ENCODE data around the gene FBLN2.

FBLN2 gene

GRCh38 chr3:13624021-13624420 is 75.1 kb downstream of the FBLN2 start:
- no peak for DNase-seq (ENCODE audit: low read depth in 2 of 2)

GRCh38 chr3:13624671-13625125 is 75.8 kb downstream of the FBLN2 start:
- no peak for DNase-seq (ENCODE audit: low read depth in 2 of 2)

- DNase-seq (ENCODE audit: low read depth in 2 of 2): no peak
Measured at GRCh38 chr3:13626396-13626795, 77.5 kb downstream of the FBLN2 start.

GRCh38 chr3:13626915-13627460 is 78.1 kb downstream of the FBLN2 start:
- DNase-seq (ENCODE audit: low read depth in 2 of 2): no peak

GRCh38 chr3:13627681-13628080 is 78.8 kb downstream of the FBLN2 start:
- no peak for DNase-seq (ENCODE audit: low read depth in 2 of 2)

- no peak for DNase-seq (ENCODE audit: low read depth in 2 of 2)
Measured at GRCh38 chr3:13628432-13628831, 79.5 kb downstream of the FBLN2 start.

- no peak for DNase-seq (ENCODE audit: low read depth in 2 of 2)
Measured at GRCh38 chr3:13628841-13629551, 80.1 kb downstream of the FBLN2 start.

GRCh38 chr3:13629644-13630043 is 80.7 kb downstream of the FBLN2 start:
- DNase-seq (ENCODE audit: low read depth in 2 of 2): no peak

- no peak for DNase-seq (ENCODE audit: low read depth in 2 of 2)
Measured at GRCh38 chr3:13631256-13631655, 82.3 kb downstream of the FBLN2 start.

- no peak for DNase-seq (ENCODE audit: low read depth in 2 of 2)
Measured at GRCh38 chr3:13633176-13633575, 84.3 kb downstream of the FBLN2 start.

- DNase-seq (ENCODE audit: low read depth in 2 of 2): no peak
Measured at GRCh38 chr3:13634151-13634550, 85.2 kb downstream of the FBLN2 start.

GRCh38 chr3:13634615-13635014 is 85.7 kb downstream of the FBLN2 start:
- no peak for DNase-seq (ENCODE audit: low read depth in 2 of 2)

- DNase-seq (ENCODE audit: low read depth in 2 of 2): no peak
Measured at GRCh38 chr3:13636186-13636585, 87.3 kb downstream of the FBLN2 start.

- no peak for DNase-seq (ENCODE audit: low read depth in 2 of 2)
Measured at GRCh38 chr3:13636874-13637273, 87.9 kb downstream of the FBLN2 start.

- DNase-seq (ENCODE audit: low read depth in 2 of 2): no peak
Measured at GRCh38 chr3:13637311-13637891, 88.5 kb downstream of the FBLN2 start.

- no peak for DNase-seq (ENCODE audit: low read depth in 2 of 2)
Measured at GRCh38 chr3:13637953-13638352, 89.0 kb downstream of the FBLN2 start.

GRCh38 chr3:13638927-13639326 is 90.0 kb downstream of the FBLN2 start:
- DNase-seq (ENCODE audit: low read depth in 2 of 2): no peak

GRCh38 chr3:13642597-13642996 is 93.7 kb downstream of the FBLN2 start:
- DNase-seq (ENCODE audit: low read depth in 2 of 2): no peak

GRCh38 chr3:13644341-13645117 is 95.6 kb downstream of the FBLN2 start:
- DNase-seq (ENCODE audit: low read depth in 2 of 2): no peak

GRCh38 chr3:13645801-13646637 is 97.1 kb downstream of the FBLN2 start:
- no peak for DNase-seq (ENCODE audit: low read depth in 2 of 2)

GRCh38 chr3:13647298-13648059 is 98.6 kb downstream of the FBLN2 start:
- no peak for DNase-seq (ENCODE audit: low read depth in 2 of 2)
